NCI-H2171 treated with DMSO at 0.1 percent for 48 hours (cell line): ENCODE data around the gene FAM181B.

Experiments
- DNase-seq: peaks from one replicate; lab custom pipeline; 2025; lab: John Stamatoyannopoulos, UW

FAM181B gene

DNA sequence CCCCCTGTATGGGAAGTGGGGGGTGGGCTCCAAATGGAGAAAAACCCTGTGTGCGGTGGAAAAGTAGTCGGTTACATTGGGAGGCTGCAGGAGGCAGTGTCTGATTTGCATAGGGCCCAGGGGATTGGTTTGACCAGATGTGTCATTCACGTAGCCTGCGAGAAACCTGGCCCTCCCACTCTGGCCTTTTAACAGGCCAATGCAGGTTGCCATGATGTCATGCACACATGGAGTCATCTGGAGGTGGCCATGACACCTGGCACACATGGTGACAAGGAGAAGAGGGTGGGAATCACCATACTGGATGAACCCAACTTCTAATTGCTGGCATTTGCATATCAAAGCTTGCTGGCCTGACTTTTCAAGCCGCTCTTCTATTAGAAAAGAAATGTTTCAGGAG is 50.6 kb downstream of the FAM181B start:
- no peak for DNase-seq

GRCh38 chr11:82682003-82682751 is 51.5 kb downstream of the FAM181B start:
- DNase-seq: peak; percentile 47

- DNase-seq: no peak
Observed at GRCh38 chr11:82680252-82680651, 53.4 kb downstream of the FAM181B start.
